Smooth muscle cell (in vitro differentiated cells): Measurements from ENCODE around the gene MBLAC1. TPM values are rescaled to one million over a fixed set of nuclear protein-coding genes. Genes with fewer than 3 reads are reported as not detected.

Experiments
- DNase-seq: peaks from one replicate; lab custom pipeline; 2025; ENCODE audit not compliant: unreplicated experiment; lab: John Stamatoyannopoulos, UW
- H2AFZ ChIP-seq: fragments of 200-600 bp; sonication (generic); 2 replicates; pipeline ENCODE4 v1.6.0; 2016; ENCODE audit warnings: antibody characterized with exemption, low read depth, mild to moderate bottlenecking
- H3F3A ChIP-seq: fragments of 200-600 bp; sonication (generic); 2 replicates; pipeline ENCODE4 v1.6.0; 2017; ENCODE audit warnings: antibody characterized with exemption, low read depth
- H3K27ac ChIP-seq: fragments of 200-600 bp; sonication (generic); 2 replicates; pipeline ENCODE4 v1.5.1; 2016; ENCODE audit warnings: low read depth, mild to moderate bottlenecking
- H3K27me3 ChIP-seq: fragments of 200-600 bp; sonication (generic); 2 replicates; pipeline ENCODE4 v1.6.1; 2016; ENCODE audit warnings: low read depth, mild to moderate bottlenecking
- H3K36me3 ChIP-seq: fragments of 200-600 bp; sonication (generic); 2 replicates; pipeline ENCODE4 v1.5.1; 2016; ENCODE audit warnings: low read depth
- H3K4me1 ChIP-seq: fragments of 200-600 bp; sonication (generic); 2 replicates; pipeline ENCODE4 v1.5.1; 2016; ENCODE audit warnings: low read depth
- H3K4me2 ChIP-seq: fragments of 200-600 bp; sonication (generic); 2 replicates; pipeline ENCODE4 v1.6.0; 2016; ENCODE audit warnings: mild to moderate bottlenecking
- H3K4me3 ChIP-seq: fragments of 200-600 bp; sonication (generic); 2 replicates; pipeline ENCODE4 v1.5.1; 2016; ENCODE audit warnings: mild to moderate bottlenecking
- H3K79me2 ChIP-seq: fragments of 200-600 bp; sonication (generic); 2 replicates; pipeline ENCODE4 v1.6.0; 2016; ENCODE audit warnings: low read depth, mild to moderate bottlenecking
- H3K9ac ChIP-seq: fragments of 200-600 bp; sonication (generic); 2 replicates; pipeline ENCODE4 v1.6.0; 2016; ENCODE audit warnings: low read depth
- H3K9me3 ChIP-seq: fragments of 200-600 bp; sonication (generic); replicated peaks from 2 replicates; pipeline ENCODE4 v1.5.1; 2016; ENCODE audit warnings: low read depth
- H4K20me1 ChIP-seq: fragments of 200-600 bp; sonication (generic); 2 replicates; pipeline ENCODE4 v1.6.0; 2016; ENCODE audit warnings: low read depth
- CTCF ChIP-seq: fragments of 200-600 bp; sonication (generic); IDR thresholded peaks from 2 replicates; pipeline ENCODE4 v1.5.1; 2017; ENCODE audit warnings: borderline replicate concordance, mild to moderate bottlenecking, antibody characterized with exemption; ENCODE audit not compliant: insufficient read depth, poor library complexity, severe bottlenecking
- WGBS: methylation state at CpG from one replicate; pipeline ENCODE4 v1.1.7; 2016; ENCODE audit warnings: low lambda C conversion rate; 5-methylcytosine and 5-hydroxymethylcytosine counted together
- polyA plus RNA-seq: library from polyadenylated mRNA; unstranded; fragments of >200 nt; fragmentation: Nextera tagmentation; extraction: Ambion mirVana; gene quantifications from 2 replicates; pipeline ENCODE4 v1.2.1, GENCODE V29; 2016
- total RNA-seq: library from RNA; depleted of rRNA; stranded (reverse); fragments of >200 nt; gene quantifications from 2 replicates; pipeline ENCODE4 v1.2.3, GENCODE V29; 2014

Gene MBLAC1
- total and polyA plus RNA-seq, 2 experiments from 2014 or later, result 0.76 to 2.3 TPM

GRCh38 chr7:100106633-100107032, 20.1 kb upstream of the MBLAC1 start:
- Histone ChIP-seq H3K36me3 (no peaks in the 10 kb centered on the region), H2AFZ (no peak overlapping the region), H3K27ac (no peak overlapping the region), H3K4me1 (no peaks in the 10 kb centered on the region), H3K27me3 (no peaks in the 10 kb centered on the region), H3F3A (peaks cover 5% of the 10 kb centered on the region), H3K4me2 (no peak overlapping the region), H3K9ac (no peak overlapping the region), H3K9me3 (no peaks in the 10 kb centered on the region), H3K4me3 (no peak overlapping the region), H3K79me2 (no peaks in the 10 kb centered on the region), H4K20me1 (no peaks in the 10 kb centered on the region)
- no peak for TF ChIP-seq CTCF
- no peak for DNase-seq
- WGBS, result 97% methylated on average over 16 of the region's 17 CpGs

GRCh38 chr7:100107125-100107737, 19.5 kb upstream of the MBLAC1 start:
- H3K9ac ChIP-seq, result no peak overlapping the region
- no peak overlapping the region for H3K4me3 ChIP-seq
- no peaks in the 10 kb centered on the region for H3K79me2 ChIP-seq
- no peak overlapping the region for H2AFZ ChIP-seq
- H3K9me3 ChIP-seq, result no peaks in the 10 kb centered on the region
- no peak overlapping the region for H3K27ac ChIP-seq
- 96% methylated on average over 21 of the region's 25 CpGs for WGBS
- TF ChIP-seq CTCF, result no peak
- no peaks in the 10 kb centered on the region for H3K4me1 ChIP-seq
- no peak overlapping the region for H3K4me2 ChIP-seq
- DNase-seq, result no peak
- H3F3A ChIP-seq, result peaks cover 5% of the 10 kb centered on the region
- no peaks in the 10 kb centered on the region for H3K27me3 ChIP-seq
- H3K36me3 ChIP-seq, result no peaks in the 10 kb centered on the region
- no peaks in the 10 kb centered on the region for H4K20me1 ChIP-seq

- Histone ChIP-seq H3K4me2 (no peak overlapping the region), H3K4me1 (no peaks in the 10 kb centered on the region)
Observed at GRCh38 chr7:100107890-100108289, 18.9 kb upstream of the MBLAC1 start.

More at GRCh38 chr7:100107890-100108289, 18.9 kb upstream of the MBLAC1 start:
- Histone ChIP-seq H3K4me3 (no peak overlapping the region), H3K36me3 (peaks cover 3% of the 10 kb centered on the region), H2AFZ (no peak overlapping the region), H3K9ac (no peak overlapping the region), H4K20me1 (no peaks in the 10 kb centered on the region), H3K27ac (no peak overlapping the region), H3K9me3 (no peaks in the 10 kb centered on the region), H3K79me2 (no peaks in the 10 kb centered on the region), H3F3A (peaks cover 5% of the 10 kb centered on the region), H3K27me3 (no peaks in the 10 kb centered on the region)
- 87% methylated on average over 9 of the region's 11 CpGs for WGBS
- no peak for TF ChIP-seq CTCF
- no peak for DNase-seq
